Body of pancreas (tissue), 4 donors: ENCODE measurements around the gene ADAMTS2.

Experiments used
- POLR2A ChIP-seq, 3 donors: fragments of 450-650 bp; IDR thresholded peaks; one replicate each; pipeline ENCODE4 v1.6.1; 2016; ENCODE audit warnings: antibody characterized with exemption in 3 of 3, mild to moderate bottlenecking in 2 of 3
- TF ChIP-seq, protein P1 (sequence below), 7 experiments: fragments of 450-650 bp in 4 of 7; fragments of 200-600 bp in 3 of 7; sonication (generic) in 3 of 7; IDR thresholded peaks; one replicate each; pipeline ENCODE4 v1.5.1; 2016 to 2019; ENCODE audit warnings: antibody characterized with exemption in 7 of 7

DNA sequence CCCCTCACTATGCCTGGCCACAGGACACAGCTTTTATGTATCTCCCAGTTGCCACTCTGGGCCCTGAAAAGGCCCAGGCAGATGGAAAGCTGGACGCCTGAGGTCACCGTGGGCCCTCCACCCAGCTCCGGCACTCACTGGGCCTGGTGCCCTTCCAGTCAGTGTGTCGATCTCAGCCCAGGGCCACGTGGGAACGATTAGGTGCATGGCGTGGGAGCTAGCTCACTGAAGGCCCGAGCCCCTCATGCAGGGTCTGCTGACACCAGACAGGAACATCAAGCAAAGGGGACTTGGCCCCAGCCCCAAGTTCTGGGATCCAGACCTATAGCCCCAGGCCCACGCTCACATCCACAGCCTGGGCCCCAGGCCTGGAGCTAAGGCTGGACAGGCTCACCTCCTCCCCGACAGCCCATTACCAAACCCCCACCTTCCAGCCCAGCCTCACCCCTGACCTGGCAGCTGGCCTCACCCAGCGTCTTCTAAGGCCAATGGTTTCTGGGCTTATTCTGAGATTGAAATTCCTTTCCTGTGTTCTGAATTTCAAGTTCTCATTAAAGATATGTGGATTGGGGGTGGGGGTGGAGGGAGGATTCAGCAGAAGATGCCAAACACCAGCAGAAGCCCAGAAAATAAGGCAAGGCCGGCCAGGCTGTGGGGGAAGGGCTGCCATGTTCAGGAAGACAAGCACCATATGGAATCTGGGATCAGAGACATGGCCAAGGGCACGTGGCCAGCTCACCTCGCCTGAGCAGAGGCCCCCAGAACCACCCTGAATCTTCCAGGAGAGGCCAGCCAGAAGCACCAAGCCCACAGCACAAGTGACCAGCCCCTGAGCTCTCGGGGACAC is 74.5 kb downstream of the ADAMTS2 start:
- TF ChIP-seq, protein P1, sequence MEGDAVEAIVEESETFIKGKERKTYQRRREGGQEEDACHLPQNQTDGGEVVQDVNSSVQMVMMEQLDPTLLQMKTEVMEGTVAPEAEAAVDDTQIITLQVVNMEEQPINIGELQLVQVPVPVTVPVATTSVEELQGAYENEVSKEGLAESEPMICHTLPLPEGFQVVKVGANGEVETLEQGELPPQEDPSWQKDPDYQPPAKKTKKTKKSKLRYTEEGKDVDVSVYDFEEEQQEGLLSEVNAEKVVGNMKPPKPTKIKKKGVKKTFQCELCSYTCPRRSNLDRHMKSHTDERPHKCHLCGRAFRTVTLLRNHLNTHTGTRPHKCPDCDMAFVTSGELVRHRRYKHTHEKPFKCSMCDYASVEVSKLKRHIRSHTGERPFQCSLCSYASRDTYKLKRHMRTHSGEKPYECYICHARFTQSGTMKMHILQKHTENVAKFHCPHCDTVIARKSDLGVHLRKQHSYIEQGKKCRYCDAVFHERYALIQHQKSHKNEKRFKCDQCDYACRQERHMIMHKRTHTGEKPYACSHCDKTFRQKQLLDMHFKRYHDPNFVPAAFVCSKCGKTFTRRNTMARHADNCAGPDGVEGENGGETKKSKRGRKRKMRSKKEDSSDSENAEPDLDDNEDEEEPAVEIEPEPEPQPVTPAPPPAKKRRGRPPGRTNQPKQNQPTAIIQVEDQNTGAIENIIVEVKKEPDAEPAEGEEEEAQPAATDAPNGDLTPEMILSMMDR (IDR thresholded peaks at IDR 0.05): no peak
- TF ChIP-seq POLR2A (IDR thresholded peaks at IDR 0.05): no peak
